RKO (cell line): ENCODE results near the gene SLC4A9.

ENCODE experiments used
- DNase-seq: peaks from one replicate; pipeline ENCODE4 v3.0.0-alpha.2; 2016; ENCODE audit warnings: low spot score

SLC4A9 gene

DNA sequence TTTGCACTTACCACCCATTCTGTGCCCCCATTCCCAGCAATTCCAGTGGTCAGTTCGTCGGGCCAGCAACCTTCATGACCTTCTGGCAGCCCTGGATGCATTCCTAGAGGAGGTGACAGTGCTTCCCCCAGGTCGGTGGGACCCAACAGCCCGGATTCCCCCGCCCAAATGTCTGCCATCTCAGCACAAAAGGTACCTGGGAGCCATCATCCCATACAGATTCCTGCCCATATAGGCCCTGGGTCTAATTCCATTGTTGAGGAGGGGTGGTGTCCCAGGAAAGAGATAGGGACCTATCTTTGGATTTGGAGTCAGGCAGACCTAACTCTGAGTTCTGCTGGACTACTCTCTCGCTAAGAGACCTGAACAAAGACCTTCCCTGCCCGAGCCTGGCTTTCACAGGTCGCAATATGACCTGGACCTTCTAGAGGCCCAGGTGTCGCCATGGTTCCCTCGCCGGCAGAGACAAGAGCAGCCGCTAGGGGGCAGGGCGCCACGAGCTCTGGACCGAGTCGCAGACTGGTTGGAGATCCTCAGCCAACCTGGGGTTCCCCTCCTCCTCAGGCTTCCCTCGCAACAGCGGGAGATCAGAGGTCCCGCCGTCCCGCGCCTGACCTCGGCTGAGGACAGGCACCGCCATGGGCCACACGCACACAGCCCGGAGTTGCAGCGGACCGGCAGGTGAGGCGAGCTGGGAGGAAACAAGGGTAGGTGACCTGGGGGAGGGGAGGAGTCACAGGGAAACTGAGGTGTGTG lies 3.1 kb downstream of the SLC4A9 start:
- DNase-seq: no peak

- no peak for DNase-seq
Observed at GRCh38 chr5:140363631-140364471, 3.9 kb downstream of the SLC4A9 start.

DNA sequence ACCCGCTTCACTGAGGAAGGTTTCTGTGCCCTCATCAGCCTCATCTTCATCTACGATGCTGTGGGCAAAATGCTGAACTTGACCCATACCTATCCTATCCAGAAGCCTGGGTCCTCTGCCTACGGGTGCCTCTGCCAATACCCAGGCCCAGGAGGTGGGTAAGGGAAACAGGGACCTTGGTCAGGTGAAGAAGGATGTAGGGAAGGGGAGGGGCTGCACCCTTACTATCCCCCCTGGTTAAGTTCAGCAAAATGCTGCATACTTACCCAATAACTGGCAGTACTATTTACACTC lies 4.4 kb downstream of the SLC4A9 start:
- DNase-seq: no peak

DNA sequence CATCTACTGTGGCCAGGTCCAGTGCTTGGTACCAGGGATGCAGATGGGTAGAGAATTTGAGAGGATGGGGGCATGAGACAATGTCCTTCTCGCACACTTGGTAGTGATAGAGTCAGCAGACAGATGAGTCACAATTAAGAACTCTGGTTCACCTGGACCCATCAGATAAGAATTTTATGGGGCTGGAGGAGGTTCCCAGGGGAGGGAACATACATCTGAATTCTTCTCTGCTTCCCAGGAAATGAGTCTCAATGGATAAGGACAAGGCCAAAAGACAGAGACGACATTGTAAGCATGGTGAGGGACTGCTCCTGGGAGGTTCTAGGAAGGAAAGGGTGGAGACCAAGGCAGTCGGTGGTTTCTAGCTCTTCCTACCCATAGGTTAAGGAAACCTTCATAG lies 5.3 kb downstream of the SLC4A9 start:
- DNase-seq: no peak

GRCh38 chr5:140365941-140366340 lies 5.9 kb downstream of the SLC4A9 start:
- no peak for DNase-seq

GRCh38 chr5:140366589-140367255 lies 6.7 kb downstream of the SLC4A9 start:
- no peak for DNase-seq

GRCh38 chr5:140367256-140368013 lies 7.4 kb downstream of the SLC4A9 start:
- DNase-seq: no peak

DNA sequence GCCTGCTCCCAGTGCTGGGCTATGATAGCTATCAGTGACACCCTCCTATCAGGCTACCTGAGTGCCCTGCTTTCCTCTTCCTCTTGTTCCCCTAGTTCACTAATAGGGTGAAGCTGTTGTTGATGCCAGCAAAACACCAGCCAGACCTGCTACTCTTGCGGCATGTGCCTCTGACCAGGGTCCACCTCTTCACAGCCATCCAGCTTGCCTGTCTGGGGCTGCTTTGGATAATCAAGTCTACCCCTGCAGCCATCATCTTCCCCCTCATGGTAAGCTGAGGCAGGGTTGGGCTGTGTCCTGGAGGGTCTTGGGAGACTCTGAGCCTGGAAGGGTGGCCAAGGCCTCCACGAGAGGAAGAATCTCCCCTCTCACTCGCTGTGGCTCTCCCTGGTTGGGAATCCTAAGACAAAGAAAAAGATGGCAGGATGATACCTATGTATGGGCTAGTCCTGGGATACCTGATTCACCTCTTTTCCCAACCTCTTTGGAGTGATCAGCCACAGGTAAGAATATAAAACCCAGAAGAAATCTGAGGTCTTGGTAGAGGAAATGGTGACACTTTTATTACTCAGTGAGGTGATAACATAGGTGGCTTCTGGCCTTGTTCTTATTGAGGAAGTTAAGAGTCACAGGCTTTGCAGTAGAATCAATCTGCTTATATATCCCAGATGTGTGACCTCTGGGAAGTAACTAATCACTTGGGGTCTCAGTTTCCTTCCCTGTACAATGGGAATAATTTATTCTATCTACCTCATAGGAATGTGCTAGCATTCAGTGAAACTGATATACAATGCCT lies 11.6 kb downstream of the SLC4A9 start:
- no peak for DNase-seq

- DNase-seq: peak; percentile 77
Observed at GRCh38 chr5:140372971-140373487, 13.0 kb downstream of the SLC4A9 start.

- DNase-seq: no peak
Observed at GRCh38 chr5:140381351-140381750, 21.4 kb downstream of the SLC4A9 start.

DNA sequence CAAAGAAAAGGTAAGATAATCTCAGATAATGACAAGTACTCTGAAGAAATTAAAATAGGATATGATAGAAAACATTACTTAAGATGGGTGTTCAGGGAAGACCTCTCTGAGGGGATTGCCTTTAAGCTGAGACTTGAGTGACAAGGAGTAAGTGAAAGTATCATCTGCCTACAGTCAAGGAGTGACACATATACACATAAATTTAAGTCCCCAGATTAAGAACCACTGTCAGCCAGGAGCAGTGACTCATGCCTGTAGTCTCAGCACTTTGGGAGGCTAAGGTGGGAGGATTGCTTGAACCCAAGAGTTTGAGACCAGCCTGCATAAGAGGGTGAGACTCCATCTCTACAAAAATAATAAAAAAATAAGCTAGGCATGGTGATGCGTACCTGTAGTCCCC lies 22.0 kb downstream of the SLC4A9 start:
- no peak for DNase-seq

DNA sequence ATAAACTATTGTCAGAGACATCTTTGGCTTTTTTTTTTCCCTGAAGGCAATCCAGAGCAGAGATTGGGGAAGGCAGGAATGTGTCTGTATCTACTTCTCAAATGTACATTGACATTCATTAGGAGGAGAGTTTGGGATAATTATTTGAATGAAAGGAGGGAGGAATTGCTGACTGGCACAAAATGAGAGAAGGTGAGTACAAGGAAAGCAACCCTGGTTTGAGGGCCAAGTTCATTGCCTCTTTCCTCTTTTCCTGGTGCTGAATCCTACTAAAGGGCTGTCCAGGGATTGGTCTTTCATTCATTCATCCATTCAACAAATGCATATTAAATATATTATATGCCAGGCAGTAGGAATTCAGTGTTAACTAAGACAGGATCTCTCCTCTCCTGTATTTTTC lies 22.9 kb downstream of the SLC4A9 start:
- DNase-seq: no peak

DNA sequence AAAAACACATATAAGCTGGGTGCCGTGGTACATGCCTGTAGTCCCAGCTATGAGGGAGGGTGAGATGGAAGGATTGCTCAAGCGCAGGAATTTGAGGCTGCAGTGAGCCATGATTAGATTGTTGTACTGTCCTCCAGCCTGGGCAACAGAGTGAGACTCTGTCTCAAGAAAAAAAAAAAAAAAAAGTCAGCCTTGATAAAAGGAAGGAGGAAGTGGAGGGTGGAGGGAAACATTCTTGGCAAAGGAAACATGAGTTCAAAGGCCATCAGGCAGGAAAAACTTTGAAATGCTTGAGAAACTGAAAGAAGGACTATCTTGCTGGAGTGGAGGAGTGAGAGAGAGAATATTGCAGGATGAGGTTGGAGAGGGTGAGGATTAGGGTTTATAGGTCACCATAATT lies 23.3 kb downstream of the SLC4A9 start:
- DNase-seq: no peak

GRCh38 chr5:140388052-140388451 lies 28.1 kb downstream of the SLC4A9 start:
- no peak for DNase-seq

- no peak for DNase-seq
Observed at GRCh38 chr5:140391312-140391711, 31.3 kb downstream of the SLC4A9 start.

- DNase-seq: no peak
Observed at GRCh38 chr5:140391732-140392131, 31.7 kb downstream of the SLC4A9 start.

DNA sequence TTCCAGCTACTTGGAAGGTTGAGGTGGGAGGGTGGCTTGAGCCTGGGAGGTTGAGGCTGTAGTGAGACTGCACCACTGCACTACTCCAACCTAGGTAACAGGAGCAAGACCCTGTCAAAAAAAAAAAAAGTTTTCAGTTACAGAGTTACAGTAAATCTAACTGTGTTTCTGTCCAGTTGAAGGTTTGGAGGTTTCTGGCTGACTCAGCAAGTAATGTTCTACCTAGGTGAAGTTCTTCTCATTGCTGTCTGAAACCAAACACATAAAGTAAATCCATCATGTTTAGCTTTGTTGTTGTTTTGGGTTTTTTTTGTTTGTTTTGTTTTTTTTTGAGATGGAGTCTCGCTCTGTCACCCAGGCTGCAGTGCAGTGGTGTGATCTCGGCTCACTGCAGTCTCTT lies 33.7 kb downstream of the SLC4A9 start:
- DNase-seq: no peak

GRCh38 chr5:140398379-140398811 lies 38.4 kb downstream of the SLC4A9 start:
- no peak for DNase-seq

DNA sequence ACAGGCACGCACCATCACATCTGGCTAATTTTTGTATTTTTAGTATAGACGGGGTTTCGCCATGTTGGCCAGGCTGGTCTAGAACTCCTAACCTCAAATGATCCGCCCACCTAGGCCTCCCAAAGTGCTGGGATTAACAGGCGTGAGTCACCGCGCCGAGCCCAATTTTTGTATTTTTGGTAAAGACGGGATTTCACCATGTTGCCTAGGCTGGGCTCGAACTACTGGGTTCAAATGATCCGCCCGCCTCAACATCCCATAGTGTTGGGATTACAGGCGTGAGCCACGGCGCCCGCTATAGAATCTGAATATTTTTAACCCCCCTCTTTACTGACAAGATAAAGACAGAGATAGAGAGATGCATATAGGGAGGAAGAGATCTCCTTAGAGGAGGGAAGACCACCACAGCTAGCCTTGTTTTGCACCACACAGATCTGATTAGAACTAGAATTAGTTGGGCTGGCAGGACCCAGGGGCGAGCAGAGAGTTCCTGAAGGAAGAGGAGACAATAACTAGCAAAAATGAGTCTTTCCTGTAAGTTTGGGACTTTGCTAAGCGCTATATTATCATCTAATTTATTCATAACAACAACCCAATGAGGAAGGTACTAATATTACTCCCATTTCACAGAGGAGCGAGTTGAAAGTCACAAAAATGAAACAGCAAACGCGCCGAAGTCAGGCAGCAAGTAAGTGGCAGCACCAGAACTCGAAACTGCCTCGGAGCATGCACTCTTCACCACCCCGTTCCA lies 40.2 kb downstream of the SLC4A9 start:
- DNase-seq: peak; percentile 67

DNA sequence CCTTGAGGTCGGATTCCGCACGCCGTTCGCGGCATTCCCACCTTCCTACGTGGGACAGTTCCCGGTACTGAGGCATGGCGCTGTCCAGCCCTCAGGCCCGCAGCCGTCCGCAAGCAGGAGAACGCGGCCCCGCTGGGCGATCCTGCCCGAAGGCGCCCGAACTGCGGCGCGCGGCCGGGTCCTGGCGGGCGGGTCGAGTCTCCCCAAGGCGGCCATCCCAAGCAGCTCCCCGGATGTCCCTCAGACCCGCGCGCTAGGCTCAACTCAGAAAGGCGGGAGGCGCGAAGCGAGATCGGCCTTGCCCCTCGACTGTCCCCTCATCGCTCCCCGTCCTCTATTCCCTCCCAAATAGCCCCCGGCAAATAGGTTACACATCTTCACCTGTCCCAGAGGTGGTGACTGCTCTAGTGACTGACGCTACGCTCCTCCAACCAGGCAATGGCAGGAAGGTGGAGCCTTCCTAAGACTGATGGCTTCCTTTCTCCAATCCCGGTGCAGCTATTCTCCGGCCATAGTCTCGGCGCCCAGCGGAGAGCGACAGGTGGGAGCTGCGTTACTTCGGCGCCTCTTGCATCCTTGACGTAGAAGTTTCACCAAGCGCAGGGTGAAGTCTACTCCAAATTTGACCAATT lies 40.9 kb downstream of the SLC4A9 start:
- peak; percentile 95 for DNase-seq
